MM.1S (cell line): ENCODE measurements around the gene GPER1.

Experiments used
- DNase-seq: peaks from one replicate; pipeline ENCODE4 v3.0.0-alpha.2; 2015
- H2AFZ ChIP-seq: fragments of 300-600 bp; sonication (generic); 2 replicates; pipeline ENCODE4 v1.6.0; 2016; ENCODE audit warnings: antibody characterized with exemption, low read length
- H3F3A ChIP-seq: fragments of 300-600 bp; sonication (generic); 2 replicates; pipeline ENCODE4 v1.6.1; 2016; ENCODE audit warnings: mild to moderate bottlenecking, antibody characterized with exemption, low read length, moderate library complexity, mixed read lengths; ENCODE audit not compliant: insufficient read depth
- H3K27ac ChIP-seq: fragments of 300-600 bp; sonication (generic); 2 replicates; pipeline ENCODE4 v1.5.1; 2016; ENCODE audit warnings: mild to moderate bottlenecking, low read length
- H3K27me3 ChIP-seq: fragments of 300-600 bp; sonication (generic); replicated peaks from 2 replicates; pipeline ENCODE4 v1.6.0; 2016; ENCODE audit warnings: low read length; ENCODE audit not compliant: insufficient read depth
- H3K36me3 ChIP-seq: fragments of 300-600 bp; sonication (generic); replicated peaks from 2 replicates; pipeline ENCODE4 v1.6.1; 2016; ENCODE audit warnings: mild to moderate bottlenecking, low read length, mixed read lengths; ENCODE audit not compliant: insufficient read depth
- H3K4me1 ChIP-seq: fragments of 300-600 bp; sonication (generic); 2 replicates; pipeline ENCODE4 v1.6.1; 2016; ENCODE audit warnings: low read length, mixed read lengths
- H3K4me2 ChIP-seq: fragments of 300-600 bp; sonication (generic); 2 replicates; pipeline ENCODE4 v1.6.0; 2016; ENCODE audit warnings: low read depth, low read length
- H3K4me3 ChIP-seq: fragments of 300-600 bp; sonication (generic); 2 replicates; pipeline ENCODE4 v1.5.1; 2016; ENCODE audit warnings: low read length, mixed read lengths
- H3K79me2 ChIP-seq: fragments of 300-600 bp; sonication (generic); 2 replicates; pipeline ENCODE4 v1.6.1; 2016; ENCODE audit warnings: mixed run types, low read length, mixed read lengths
- H3K9ac ChIP-seq: fragments of 300-600 bp; sonication (generic); 2 replicates; pipeline ENCODE4 v1.6.1; 2016; ENCODE audit warnings: low read length, mixed read lengths
- H3K9me2 ChIP-seq: fragments of 300-600 bp; sonication (generic); replicated peaks from 2 replicates; pipeline ENCODE4 v1.6.1; 2016; ENCODE audit warnings: mild to moderate bottlenecking, low read length, mixed read lengths; ENCODE audit not compliant: insufficient read depth
- H3K9me3 ChIP-seq: fragments of 300-600 bp; sonication (generic); replicated peaks from 2 replicates; pipeline ENCODE4 v1.6.1; 2016; ENCODE audit warnings: mild to moderate bottlenecking, low read length, mixed read lengths; ENCODE audit not compliant: insufficient read depth
- H4K20me1 ChIP-seq: fragments of 300-600 bp; sonication (generic); 2 replicates; pipeline ENCODE4 v1.6.1; 2016; ENCODE audit warnings: mild to moderate bottlenecking, low read length, moderate library complexity, mixed read lengths; ENCODE audit not compliant: insufficient read depth
- EZH2 ChIP-seq: fragments of 300-600 bp; sonication (generic); optimal IDR thresholded peaks from 2 replicates; pipeline ENCODE3; 2017; ENCODE audit warnings: low read depth, mild to moderate bottlenecking, antibody characterized with exemption, low read length, mixed read lengths
- EZH2phosphoT487 ChIP-seq: fragments of 300-600 bp; sonication (generic); IDR thresholded peaks from 2 replicates; pipeline ENCODE4 v1.6.1; 2018; ENCODE audit warnings: antibody characterized with exemption, low read length
- TF ChIP-seq, protein P1 (sequence below): fragments of 300-600 bp; sonication (generic); IDR thresholded peaks from 2 replicates; pipeline ENCODE4 v1.5.1; 2016; ENCODE audit warnings: antibody characterized with exemption, low read length, mixed read lengths

GPER1 gene

GRCh38 chr7:1093916-1094508 is 6.1 kb downstream of the GPER1 start:
- Histone ChIP-seq H3K79me2 (no peaks in the 10 kb centered on the region), H3K36me3 (no peaks in the 10 kb centered on the region), H3K27ac (no peak overlapping the region), H3F3A (no peaks in the 10 kb centered on the region), H3K9me2 (no peaks in the 10 kb centered on the region), H3K4me1 (no peaks in the 10 kb centered on the region), H3K9ac (no peak overlapping the region), H4K20me1 (no peaks in the 10 kb centered on the region), H3K9me3 (no peaks in the 10 kb centered on the region), H3K4me3 (no peak overlapping the region), H3K4me2 (no peak overlapping the region), H3K27me3 (no peaks in the 10 kb centered on the region), H2AFZ (no peak overlapping the region)
- DNase-seq, result no peak
- TF ChIP-seq, protein P1, sequence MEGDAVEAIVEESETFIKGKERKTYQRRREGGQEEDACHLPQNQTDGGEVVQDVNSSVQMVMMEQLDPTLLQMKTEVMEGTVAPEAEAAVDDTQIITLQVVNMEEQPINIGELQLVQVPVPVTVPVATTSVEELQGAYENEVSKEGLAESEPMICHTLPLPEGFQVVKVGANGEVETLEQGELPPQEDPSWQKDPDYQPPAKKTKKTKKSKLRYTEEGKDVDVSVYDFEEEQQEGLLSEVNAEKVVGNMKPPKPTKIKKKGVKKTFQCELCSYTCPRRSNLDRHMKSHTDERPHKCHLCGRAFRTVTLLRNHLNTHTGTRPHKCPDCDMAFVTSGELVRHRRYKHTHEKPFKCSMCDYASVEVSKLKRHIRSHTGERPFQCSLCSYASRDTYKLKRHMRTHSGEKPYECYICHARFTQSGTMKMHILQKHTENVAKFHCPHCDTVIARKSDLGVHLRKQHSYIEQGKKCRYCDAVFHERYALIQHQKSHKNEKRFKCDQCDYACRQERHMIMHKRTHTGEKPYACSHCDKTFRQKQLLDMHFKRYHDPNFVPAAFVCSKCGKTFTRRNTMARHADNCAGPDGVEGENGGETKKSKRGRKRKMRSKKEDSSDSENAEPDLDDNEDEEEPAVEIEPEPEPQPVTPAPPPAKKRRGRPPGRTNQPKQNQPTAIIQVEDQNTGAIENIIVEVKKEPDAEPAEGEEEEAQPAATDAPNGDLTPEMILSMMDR, result no peak
- TF ChIP-seq EZH2 (no peak), EZH2phosphoT487 (no peak)

DNA sequence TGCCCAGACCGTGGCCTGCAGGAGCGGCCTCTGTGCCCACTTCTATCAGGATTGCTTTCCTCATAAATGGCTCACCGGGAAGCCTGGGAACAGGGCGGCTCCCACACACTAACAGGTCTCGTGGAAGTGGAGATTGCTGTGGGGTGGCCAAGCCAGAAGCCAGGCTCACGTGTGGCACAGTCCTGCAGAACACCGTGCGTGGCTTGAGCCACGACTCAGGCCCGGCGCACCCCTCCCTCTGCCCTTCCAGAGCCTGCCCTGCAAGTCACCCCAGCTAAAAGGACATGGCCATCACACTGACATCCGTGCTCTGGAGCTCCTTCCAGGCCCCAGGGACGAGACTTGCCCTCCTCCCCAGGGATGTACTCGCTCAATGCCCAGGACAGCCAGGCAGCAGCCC is 7.0 kb downstream of the GPER1 start:
- Histone ChIP-seq H3K9me2 (no peaks in the 10 kb centered on the region), H3K9me3 (no peaks in the 10 kb centered on the region), H3K36me3 (no peaks in the 10 kb centered on the region), H3K4me1 (no peaks in the 10 kb centered on the region), H3K9ac (no peak overlapping the region), H3K27me3 (no peaks in the 10 kb centered on the region), H3K79me2 (no peaks in the 10 kb centered on the region), H3K4me2 (no peak overlapping the region), H2AFZ (no peak overlapping the region), H3F3A (no peaks in the 10 kb centered on the region), H3K4me3 (no peak overlapping the region), H4K20me1 (no peaks in the 10 kb centered on the region), H3K27ac (no peak overlapping the region)
- DNase-seq, result no peak
- TF ChIP-seq, protein P1, result no peak
- TF ChIP-seq EZH2, result no peak
- TF ChIP-seq EZH2phosphoT487, result no peak

GRCh38 chr7:1095621-1096155 is 7.8 kb downstream of the GPER1 start:
- Histone ChIP-seq H3K27ac (no peak overlapping the region), H3K4me3 (no peak overlapping the region)

More at GRCh38 chr7:1095621-1096155, 7.8 kb downstream of the GPER1 start:
- no peak for DNase-seq
- H3F3A ChIP-seq, result no peaks in the 10 kb centered on the region
- no peaks in the 10 kb centered on the region for H4K20me1 ChIP-seq
- no peaks in the 10 kb centered on the region for H3K79me2 ChIP-seq
- TF ChIP-seq EZH2phosphoT487 (no peak), EZH2 (no peak)
- TF ChIP-seq, protein P1, result no peak
- no peaks in the 10 kb centered on the region for H3K9me2 ChIP-seq
- H2AFZ ChIP-seq, result no peak overlapping the region
- H3K4me1 ChIP-seq, result no peaks in the 10 kb centered on the region
- H3K4me2 ChIP-seq, result no peak overlapping the region
- H3K27me3 ChIP-seq, result no peaks in the 10 kb centered on the region
- no peaks in the 10 kb centered on the region for H3K9me3 ChIP-seq
- H3K9ac ChIP-seq, result no peak overlapping the region
- H3K36me3 ChIP-seq, result no peaks in the 10 kb centered on the region
